ENCODE measurements around the gene GARS1.

The GARS1 gene

DNA sequence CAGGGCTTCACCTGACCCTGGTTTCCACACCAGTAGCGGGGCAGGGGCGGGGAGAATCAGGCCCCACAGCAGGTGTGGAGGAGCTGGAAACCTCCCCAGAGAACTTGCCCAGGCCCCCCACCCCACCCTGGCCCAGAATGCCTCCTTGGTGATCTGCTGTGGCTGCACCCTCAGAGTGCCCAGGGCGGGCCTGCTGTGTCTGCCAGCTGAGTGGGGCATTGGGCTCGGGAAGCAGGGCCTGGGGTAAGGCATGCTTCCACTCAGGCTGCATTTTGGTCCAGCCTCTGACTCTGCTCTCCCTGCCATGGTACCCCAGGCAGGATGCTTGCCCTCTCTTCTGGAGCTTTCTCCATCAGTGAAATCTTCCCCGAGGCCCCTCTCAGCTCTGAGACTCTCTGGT is 88.6 kb downstream of the GARS1 start:
- no peak for DNase-seq

Data from activated CD4-positive, alpha-beta T cell treated with anti-CD3 and anti-CD28 coated beads for 1 hour (primary cell).